ENCODE results near the gene RNF208.
A peak's percentile ranks its signal among the peaks of the same experiment; 100 is the strongest.

Gene RNF208

DNA sequence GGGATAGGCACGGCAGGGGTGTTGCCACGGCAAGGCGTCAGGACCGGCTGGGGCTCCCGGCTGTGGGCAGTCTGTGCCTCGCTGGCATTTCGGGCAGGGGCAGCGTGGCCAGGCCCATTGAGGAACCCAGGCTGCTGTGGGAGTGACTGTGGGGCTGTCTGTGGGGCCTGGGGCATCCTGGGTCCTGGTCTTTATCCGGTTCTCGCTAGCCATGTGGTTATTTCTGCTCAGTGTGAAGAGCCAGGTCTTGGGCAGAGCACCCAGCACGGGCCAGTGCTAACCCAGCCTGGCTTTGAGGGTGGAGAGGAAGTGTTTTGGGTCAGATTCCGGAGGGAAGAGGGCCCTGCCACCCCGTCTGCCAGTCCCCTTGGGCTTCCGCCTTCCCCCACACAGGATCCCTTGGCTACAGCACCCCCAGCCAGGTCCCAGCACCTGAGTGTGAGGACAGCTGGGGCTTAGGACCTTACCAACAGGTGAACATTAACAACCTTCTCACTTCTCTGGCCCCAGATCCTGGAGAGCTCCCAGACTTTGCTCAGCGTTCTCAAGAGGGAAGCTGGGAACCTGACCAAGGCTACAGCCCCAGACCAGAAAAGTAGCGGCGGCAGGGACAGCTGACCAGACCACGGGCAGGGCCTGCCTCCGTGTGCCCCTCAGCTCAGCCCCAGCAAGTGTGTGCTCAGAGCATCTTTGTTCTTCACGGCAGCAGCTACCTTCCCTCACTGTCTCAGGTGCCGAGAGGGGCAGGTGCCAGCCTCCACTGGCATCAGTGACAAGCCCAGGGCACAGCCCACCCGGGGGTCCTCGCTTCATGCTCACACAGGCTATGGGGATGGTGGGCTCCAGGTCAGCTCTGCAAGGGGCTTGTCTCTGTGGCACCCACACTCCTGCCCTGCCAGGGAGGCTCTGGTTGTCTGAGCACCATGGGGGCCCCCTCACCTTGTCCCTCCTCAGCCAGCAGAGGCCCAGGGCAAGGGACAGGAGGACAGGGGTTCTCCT is 32.4 kb downstream of the RNF208 start:
- DNase-seq: no peak

DNA sequence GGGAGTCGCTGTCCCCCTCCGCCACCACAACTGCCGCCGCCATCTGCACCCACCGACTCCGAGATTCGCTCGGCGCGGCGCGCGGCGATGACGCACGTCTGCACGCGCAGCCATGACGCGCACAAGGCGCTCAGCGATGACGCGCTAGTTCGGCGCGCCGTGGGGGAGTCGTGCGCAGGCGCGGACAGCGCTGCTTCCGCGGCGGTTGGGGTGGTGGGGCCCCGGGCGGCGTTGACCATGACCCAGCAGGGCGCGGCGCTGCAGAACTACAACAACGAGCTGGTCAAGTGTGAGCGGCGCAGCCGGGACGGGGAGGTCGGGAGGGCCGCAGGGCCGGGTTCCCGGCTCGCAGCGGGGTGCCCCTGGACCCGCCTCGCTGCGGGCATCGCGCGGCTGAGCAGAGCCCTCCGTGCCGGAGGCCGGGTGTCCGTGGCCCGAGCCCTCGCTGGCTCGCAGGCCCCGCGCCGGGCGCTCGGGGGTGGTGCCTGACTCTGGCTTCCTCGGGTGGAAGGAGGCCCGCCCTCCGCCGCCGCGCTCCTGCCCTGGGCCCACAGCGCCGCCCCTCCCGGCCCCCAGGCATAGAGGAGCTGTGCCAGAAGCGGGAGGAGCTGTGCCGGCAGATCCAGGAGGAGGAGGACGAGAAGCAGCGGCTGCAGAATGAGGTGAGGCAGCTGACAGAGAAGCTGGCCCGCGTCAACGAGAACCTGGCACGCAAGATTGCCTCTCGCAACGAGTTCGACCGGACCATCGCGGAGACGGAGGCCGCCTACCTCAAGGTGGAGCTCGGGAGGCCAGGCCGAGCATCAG is 33.3 kb downstream of the RNF208 start, which contains the start of the genes ANAPC2 and SSNA1:
TSS of gene ANAPC2 (minus strand) at position 71 of the 807 bp plus-strand sequence. CDS start at position 43, 28 bp downstream.
TSS of gene SSNA1 (plus strand) at position 187 of the 807 bp plus-strand sequence. CDS start at position 238, 51 bp downstream.
- DNase-seq: peak; percentile 92 to 93

DNA sequence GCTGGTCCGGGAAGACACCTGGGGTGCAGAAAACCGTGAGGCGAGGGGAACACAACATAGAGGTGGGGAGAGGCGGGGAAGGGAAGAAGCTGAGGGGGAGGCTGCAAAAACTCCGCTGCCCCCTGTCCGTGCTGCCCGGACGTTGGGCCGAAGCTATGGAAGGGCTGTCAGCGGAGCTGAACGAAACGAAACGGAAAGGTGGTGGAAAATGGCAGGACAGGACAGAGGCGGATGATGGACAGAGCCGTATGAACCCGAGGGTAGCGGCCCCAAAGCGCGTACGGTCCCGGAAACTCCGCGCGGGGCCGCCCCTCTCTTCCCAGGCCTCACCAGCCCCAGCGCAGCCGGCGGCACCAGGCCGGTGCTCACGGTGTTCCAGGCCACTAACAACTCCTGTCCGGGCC is 34.0 kb downstream of the RNF208 start:
- no peak for DNase-seq

DNA sequence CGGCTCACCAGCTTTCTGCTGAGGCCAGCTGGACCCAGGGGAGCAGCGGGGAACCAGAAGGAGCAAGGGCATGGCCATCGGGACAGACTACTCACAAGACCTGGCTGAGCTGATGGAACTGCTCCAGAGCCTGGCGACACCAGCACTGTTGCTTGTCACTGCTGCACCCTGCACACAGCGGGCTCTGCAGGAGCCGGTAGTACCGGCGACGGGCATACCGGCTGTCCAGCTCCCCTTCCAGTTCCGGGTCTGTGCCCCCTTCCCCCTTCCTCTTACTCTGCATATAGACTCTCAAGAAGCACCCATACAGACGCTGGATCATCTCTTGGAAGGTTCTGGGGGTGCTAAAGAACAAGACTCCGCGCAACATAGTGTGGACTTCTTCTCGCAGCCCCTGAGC is 34.7 kb downstream of the RNF208 start:
- no peak for DNase-seq

DNA sequence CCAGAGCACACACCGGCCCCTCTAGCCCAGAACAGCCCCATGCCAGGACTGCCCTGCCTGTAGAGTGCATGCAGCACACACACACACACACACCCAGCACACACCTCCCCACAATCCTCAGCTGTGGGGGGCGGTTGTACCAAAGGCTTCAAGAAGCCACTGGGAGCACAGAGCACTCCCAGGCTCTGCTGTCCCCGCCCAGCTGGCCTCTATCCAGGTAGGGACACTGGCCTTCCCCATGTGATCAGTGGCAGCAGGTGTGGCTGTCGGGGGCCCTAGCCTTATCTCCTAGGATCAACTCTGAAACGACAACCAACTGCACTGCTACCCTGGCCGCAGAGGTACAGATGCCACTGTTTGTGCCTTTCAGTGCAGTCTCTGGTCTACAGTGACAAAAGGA is 35.7 kb downstream of the RNF208 start:
- DNase-seq: no peak

GRCh38 chr9:137185921-137186320 is 36.1 kb downstream of the RNF208 start:
- DNase-seq: no peak

DNA sequence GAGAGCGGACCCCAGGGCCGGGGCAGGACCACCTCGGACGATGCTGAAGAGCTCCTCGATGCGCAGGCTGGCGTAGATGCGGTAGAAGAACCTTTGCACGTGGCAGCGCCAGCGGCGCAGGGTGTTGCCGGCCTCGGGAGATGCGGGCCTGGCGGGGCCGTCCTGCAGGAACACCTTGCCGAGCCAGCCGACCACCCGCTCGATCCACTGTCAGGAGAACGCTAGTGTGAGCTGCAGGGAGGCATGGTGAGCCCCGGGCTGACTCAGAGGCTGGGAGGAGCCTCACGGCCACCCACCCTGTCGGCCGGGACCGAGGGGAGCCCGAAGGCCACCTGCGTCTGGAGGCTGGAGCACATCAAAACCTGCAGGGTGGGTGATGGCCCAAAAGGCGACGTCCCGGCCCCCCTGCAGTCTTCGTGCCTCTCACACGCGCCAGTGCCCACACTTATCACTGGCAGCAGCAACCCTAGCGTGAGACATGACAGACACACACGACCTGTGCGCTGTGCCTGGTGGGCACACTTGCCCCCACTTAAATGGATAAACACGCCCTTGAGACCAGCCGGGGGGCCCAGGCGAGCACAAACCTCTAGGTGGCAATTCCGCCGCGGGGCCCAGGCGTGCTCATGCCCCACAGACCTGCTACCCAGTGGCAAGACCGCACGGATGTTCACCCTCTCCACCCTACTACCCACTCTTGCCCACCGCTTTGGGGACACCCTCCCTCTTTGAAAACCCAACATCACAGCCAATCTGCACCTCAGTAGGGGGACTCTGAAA is 37.0 kb downstream of the RNF208 start:
- no peak for DNase-seq

DNA sequence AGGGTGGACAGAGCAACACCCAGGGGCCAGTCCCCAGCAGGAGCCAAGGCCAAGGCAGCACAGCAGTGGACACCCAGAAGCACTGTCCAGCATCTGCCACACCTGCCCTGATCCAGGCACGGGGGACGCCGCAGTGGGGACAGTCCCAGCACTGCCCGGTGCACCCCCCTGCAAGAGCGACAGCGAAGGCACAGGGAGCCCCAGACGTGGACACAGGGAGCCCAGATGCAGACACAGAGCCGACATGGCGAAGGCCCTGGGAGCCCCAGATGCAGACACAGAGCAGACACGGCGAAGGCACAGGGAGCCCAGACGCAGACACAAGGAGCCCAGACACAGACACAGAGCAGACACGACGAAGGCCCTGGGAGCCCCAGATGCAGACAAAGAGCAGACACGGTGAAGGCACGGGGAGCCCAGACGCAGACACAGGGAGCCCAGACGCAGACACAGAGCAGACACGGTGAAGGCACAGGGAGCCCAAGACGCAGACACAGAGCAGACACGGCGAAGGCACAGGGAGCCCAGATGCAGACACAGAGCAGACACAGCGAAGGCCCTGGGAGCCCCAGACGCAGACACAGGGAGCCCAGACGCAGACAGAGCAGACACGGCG is 38.0 kb downstream of the RNF208 start:
- no peak for DNase-seq

DNA sequence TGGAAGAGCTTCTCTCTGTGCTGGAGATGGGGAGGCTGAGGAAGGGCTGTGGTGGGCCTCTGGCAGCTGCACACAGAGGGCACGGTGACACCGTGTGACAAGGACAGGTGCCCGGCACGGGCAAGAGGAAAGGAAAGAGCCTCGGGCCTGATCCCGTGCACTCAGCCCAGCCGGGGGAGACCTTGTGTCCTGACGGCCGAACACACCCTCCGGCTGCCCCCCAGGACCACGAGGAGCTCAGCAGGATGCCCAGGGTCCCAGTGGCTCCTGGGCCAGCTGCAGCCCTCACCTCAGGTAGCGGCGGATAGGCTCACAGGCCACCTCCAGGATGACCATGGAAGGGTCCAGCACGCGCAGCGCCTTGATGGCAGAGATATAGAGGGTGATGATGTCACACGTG is 39.2 kb downstream of the RNF208 start:
- DNase-seq: no peak

GRCh38 chr9:137181680-137182079 is 40.4 kb downstream of the RNF208 start:
- DNase-seq: no peak

GRCh38 chr9:137180491-137180890 is 41.5 kb downstream of the RNF208 start:
- DNase-seq: no peak

DNA sequence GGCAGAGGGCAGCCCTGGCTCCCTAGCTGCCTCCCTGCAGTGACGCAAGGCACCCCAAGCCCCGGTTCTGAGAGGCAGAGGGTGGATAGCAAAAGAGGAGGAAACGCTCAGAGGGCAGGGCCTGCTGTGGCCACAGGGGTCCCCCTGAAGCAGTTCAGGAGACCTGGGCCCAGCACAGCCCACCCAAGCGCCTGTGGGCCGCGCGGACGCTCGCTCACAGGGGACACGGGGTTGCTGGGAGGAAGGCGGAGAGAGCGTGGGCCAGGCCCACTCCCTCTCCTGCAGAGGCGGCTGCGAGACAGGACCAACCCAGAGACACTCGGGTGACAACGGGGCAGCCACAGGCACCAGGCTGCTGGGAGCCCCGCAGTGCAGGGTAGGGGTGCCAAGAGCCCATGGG is 42.3 kb downstream of the RNF208 start:
- DNase-seq: no peak

GRCh38 chr9:137178939-137179630 is 43.0 kb downstream of the RNF208 start:
- DNase-seq: no peak

GRCh38 chr9:137178201-137178938 is 43.7 kb downstream of the RNF208 start:
- DNase-seq: no peak

DNA sequence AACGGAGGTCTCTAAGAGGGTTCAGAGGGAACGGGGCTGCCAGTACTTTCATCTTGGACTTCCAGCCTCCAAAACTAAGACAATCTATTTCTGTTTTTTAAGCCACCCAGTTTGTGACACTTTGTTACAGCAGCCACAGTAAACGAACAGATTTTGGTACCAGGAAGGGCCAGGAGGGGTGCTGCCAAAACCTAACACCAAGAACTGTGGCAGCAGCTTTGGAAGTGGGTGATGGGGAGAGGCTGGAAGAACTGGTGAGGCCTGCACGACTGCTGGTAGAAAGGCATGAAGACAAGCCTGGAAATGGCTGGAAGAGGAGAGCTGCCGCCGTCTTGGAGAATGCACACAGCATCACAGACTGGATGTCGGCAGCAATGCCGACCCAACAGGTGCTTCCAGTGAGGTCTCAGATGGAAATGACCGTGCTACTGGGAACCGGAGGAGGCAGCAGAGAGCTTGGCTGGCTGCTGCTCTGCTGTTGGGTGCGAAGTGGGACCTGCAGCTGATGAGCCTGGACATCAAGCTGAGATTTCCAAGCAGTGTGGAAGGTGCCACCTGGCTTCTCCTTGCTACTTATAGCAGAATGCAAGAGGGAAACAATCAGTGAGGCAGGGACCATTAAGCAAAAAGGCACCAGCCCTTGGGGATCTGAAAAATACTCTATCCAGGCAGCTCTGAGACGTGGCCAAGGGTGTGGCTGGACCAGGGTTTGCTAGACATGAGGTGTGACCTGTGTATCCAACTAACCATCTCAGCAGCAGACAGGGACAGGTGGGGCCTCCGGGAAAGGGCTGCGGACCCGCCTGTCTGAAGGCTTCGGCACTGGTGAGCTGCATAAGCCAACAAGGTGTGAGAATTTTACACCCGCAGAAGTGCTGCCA is 45.5 kb downstream of the RNF208 start:
- peak; percentile 24 to 29 for DNase-seq

DNA sequence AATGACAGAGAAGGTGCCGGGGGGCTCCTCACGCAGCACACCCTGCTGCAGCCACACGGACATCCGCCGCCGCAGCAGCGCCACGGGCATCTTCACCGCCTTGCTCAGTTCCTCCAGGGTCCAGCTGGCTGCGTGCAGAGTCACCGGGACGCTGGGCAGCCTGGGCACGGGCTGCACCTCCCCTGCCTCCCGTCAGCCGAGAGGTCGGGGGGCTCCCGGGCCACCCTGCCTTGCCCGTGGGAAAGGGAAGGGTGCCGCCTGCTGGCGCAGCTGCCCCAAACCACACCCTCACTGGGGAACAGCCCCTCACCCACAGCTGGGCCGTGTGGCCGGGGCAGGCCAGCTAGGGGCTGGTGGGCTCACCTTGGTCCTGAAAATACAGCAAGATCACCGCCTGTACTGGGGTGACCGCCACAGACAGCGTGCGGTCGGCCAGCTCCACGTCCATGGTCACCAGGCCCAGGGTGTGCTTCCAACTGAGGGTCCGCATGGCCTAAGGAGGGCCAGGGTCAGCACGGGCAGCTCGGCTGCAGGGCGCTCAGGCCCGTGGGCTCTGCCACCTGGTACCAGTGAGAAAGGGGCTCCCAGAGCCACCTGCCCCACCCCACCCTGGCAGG is 46.6 kb downstream of the RNF208 start:
- no peak for DNase-seq

DNA sequence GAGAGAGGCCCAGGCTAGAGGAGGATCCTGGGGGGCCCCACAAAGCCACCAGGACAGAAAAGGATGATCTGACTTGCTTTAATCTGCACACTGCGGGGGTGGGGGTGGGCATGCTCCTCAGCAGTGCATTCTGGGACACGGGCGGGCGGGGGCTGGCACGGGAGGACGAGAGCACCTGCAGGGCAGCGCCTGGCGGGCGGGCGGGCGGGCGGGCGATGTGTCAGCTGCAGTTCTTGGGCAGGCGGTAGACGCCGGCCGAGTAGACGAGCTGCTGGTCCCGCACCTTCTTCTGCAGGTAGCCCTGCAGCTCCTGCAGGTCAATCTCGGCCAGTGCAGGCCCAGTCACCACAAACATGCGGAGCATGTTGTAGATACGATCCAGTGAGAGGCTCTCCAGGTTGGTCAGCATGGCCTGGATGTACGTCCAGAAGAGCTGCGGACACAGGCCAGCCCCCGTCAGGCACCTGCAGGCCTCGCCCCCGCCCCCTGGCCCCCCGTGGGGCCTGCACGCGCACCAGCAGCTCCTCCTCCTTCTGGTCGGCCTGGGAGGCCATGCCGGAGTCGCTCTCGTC is 47.2 kb downstream of the RNF208 start:
- no peak for DNase-seq

DNA sequence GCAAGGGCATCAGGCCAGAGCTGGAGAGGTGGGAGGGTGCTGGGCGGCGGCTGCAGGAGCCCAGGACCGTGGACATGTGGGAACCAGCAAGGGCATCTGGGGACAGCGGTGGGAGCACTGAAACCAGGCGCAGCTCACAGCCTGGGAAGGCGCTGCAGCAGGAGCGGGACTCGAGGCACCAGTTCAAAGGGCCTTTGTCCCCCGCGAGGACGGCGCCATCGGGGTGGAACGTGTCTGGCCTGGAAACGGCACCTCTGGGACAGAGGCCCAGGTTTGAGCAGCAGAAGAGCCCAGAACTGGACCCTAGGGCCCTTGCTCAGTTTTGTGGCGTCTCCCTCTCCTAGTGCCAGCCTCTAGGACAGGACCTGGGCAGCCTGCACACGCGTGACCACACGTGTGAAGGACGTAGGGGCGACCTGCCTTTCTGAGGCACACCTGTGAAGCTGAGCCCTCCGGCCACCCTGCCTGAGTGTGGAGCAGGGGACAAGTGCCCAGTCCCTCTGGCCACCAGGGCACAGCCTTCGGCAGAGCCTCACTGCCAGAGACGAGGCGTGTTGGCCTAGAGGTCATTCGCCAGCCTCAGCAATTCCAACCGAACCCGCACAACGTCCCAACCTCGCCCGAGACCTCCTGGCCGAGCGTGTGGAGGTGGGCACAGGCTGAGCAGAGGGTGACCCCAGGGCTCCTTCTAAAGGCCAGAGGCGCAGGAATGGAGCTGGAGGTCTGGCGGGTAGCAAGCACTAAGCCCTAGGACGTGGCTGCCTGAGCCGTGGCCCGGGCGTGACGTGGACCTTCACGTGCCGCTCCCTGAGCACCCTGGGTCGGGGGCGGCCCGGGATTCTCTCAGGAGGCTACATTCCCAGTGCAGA is 48.0 kb downstream of the RNF208 start:
- DNase-seq: no peak

Measured in CD4-positive, alpha-beta T cell treated with Interleukin-4 for 1 hour (primary cell).